ENCODE results near the gene CETN1.
A peak's percentile ranks its signal among the peaks of the same experiment; 100 is the strongest.

Gene CETN1

GRCh38 chr18:577643-578375 lies 2.4 kb upstream of the CETN1 start:
- no peak for DNase-seq (ENCODE audit: low spot score)

- no peak for DNase-seq (ENCODE audit: low spot score)
Observed at GRCh38 chr18:579238-579637, 942 bp upstream of the CETN1 start.

- no peak for DNase-seq (ENCODE audit: low spot score)
Observed at GRCh38 chr18:581096-581495, 916 bp downstream of the CETN1 start.

- DNase-seq (ENCODE audit: low spot score) = no peak
Observed at GRCh38 chr18:582465-582864, 2.3 kb downstream of the CETN1 start.

GRCh38 chr18:595068-595467 lies 14.9 kb downstream of the CETN1 start:
- no peak for DNase-seq (ENCODE audit: low spot score)

GRCh38 chr18:595571-595970 lies 15.4 kb downstream of the CETN1 start:
- no peak for DNase-seq (ENCODE audit: low spot score)

GRCh38 chr18:596288-596881 lies 16.2 kb downstream of the CETN1 start:
- DNase-seq (ENCODE audit: low spot score) = no peak

GRCh38 chr18:598124-598589 lies 18.0 kb downstream of the CETN1 start:
- DNase-seq (ENCODE audit: low spot score) = no peak

- no peak for DNase-seq (ENCODE audit: low spot score)
Observed at GRCh38 chr18:600107-600506, 19.9 kb downstream of the CETN1 start.

GRCh38 chr18:604771-605170 lies 24.6 kb downstream of the CETN1 start:
- DNase-seq (ENCODE audit: low spot score) = no peak

- no peak for DNase-seq (ENCODE audit: low spot score)
Observed at GRCh38 chr18:607930-608329, 27.8 kb downstream of the CETN1 start.

GRCh38 chr18:610214-610928 lies 30.2 kb downstream of the CETN1 start:
- no peak for DNase-seq (ENCODE audit: low spot score)

GRCh38 chr18:612156-612555 lies 32.0 kb downstream of the CETN1 start:
- no peak for DNase-seq (ENCODE audit: low spot score)

GRCh38 chr18:614193-614592 lies 34.0 kb downstream of the CETN1 start:
- no peak for DNase-seq (ENCODE audit: low spot score)

GRCh38 chr18:615092-615521 lies 34.9 kb downstream of the CETN1 start:
- DNase-seq (ENCODE audit: low spot score) = no peak

GRCh38 chr18:615773-616172 lies 35.6 kb downstream of the CETN1 start:
- no peak for DNase-seq (ENCODE audit: low spot score)

GRCh38 chr18:616380-616995 lies 36.3 kb downstream of the CETN1 start:
- DNase-seq (ENCODE audit: low spot score) = peak; percentile 37

GRCh38 chr18:617970-618504 lies 37.9 kb downstream of the CETN1 start:
- DNase-seq (ENCODE audit: low spot score) = no peak

- DNase-seq (ENCODE audit: low spot score) = no peak
Observed at GRCh38 chr18:618618-619017, 38.4 kb downstream of the CETN1 start.

GRCh38 chr18:621291-622043 lies 41.3 kb downstream of the CETN1 start:
- DNase-seq (ENCODE audit: low spot score) = peak; percentile 68

- DNase-seq (ENCODE audit: low spot score) = no peak
Observed at GRCh38 chr18:622289-622688, 42.1 kb downstream of the CETN1 start.
